ENCODE results near the gene DDX27. TPM values are rescaled to one million over a fixed set of nuclear protein-coding genes. Genes with fewer than 3 reads are reported as not detected.

The DDX27 gene, protein sequence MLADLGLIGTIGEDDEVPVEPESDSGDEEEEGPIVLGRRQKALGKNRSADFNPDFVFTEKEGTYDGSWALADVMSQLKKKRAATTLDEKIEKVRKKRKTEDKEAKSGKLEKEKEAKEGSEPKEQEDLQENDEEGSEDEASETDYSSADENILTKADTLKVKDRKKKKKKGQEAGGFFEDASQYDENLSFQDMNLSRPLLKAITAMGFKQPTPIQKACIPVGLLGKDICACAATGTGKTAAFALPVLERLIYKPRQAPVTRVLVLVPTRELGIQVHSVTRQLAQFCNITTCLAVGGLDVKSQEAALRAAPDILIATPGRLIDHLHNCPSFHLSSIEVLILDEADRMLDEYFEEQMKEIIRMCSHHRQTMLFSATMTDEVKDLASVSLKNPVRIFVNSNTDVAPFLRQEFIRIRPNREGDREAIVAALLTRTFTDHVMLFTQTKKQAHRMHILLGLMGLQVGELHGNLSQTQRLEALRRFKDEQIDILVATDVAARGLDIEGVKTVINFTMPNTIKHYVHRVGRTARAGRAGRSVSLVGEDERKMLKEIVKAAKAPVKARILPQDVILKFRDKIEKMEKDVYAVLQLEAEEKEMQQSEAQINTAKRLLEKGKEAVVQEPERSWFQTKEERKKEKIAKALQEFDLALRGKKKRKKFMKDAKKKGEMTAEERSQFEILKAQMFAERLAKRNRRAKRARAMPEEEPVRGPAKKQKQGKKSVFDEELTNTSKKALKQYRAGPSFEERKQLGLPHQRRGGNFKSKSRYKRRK
- 14.6 TPM for total RNA-seq
- long read RNA-seq, transcript DDX27-207 (21 exons, 2,693 nt) = major isoform, 47 of 61 reads
- long read RNA-seq, partial matches to known transcripts = 8 of 61 reads
- long read RNA-seq, other reads (novel, unspliced or antisense) = 6 of 61 reads

DNA sequence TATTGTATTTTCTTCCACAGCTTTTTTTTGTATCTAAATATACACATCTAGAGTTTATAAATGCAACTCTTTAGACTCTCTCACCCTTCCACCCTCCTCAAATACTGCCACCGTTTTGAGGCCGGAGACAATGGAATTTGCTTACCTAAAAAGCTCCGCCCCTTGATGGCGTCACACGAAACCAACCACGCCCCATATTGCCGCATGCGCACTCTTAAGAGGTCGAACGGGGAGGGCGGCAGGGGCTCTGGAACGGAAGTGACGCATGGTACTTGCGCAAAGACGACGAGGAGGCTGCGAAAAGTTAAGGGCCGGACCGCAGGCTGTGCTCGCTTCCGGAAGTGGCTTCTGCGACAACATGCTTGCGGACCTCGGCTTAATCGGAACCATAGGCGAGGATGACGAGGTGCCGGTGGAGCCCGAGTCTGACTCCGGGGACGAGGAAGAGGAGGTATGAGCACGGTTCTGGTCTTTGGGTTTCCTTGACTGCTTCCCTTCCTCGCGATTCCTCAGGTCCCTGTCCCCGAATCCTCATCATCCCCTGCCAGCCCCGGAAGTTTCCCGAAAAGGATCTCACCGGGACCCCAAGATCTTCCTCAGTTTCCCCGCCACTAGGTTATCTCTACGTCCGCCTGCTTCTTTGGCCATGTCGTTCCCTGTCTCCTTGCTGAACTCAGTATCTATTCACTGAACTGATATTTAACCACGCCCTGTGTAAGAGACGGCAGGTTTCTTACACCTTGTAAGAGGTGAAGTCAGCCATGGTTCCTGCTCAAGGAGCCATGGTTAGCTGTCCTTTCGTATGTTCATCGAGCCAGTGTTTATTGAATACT is at the start of gene DDX27:
TSS of gene DDX27 (plus strand) at position 326 of the 833 bp plus-strand sequence. CDS start at position 359, 33 bp downstream.
- H3K27me3 ChIP-seq (ENCODE audit: low read depth) = no peaks in the 10 kb centered on the region
- H3K27ac ChIP-seq (replicated peaks) = peak within 1 kb of the TSS; percentile 90
- H3K4me3 ChIP-seq = peak within 1 kb of the TSS; percentile 89
- H3K9me3 ChIP-seq (replicated peaks) = no peaks in the 10 kb centered on the region
- peak; percentile 96 for DNase-seq
- TF ChIP-seq, protein P1, sequence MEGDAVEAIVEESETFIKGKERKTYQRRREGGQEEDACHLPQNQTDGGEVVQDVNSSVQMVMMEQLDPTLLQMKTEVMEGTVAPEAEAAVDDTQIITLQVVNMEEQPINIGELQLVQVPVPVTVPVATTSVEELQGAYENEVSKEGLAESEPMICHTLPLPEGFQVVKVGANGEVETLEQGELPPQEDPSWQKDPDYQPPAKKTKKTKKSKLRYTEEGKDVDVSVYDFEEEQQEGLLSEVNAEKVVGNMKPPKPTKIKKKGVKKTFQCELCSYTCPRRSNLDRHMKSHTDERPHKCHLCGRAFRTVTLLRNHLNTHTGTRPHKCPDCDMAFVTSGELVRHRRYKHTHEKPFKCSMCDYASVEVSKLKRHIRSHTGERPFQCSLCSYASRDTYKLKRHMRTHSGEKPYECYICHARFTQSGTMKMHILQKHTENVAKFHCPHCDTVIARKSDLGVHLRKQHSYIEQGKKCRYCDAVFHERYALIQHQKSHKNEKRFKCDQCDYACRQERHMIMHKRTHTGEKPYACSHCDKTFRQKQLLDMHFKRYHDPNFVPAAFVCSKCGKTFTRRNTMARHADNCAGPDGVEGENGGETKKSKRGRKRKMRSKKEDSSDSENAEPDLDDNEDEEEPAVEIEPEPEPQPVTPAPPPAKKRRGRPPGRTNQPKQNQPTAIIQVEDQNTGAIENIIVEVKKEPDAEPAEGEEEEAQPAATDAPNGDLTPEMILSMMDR (IDR thresholded peaks at IDR 0.05; ENCODE audit: borderline replicate concordance) = no peak
- peaks cover 32% of the 10 kb centered on the region for H3K36me3 ChIP-seq
- H3K4me1 ChIP-seq = peaks cover 20% of the 10 kb centered on the region
- intact Hi-C loops (cut with micrococcal nuclease) = no loop called here

DNA sequence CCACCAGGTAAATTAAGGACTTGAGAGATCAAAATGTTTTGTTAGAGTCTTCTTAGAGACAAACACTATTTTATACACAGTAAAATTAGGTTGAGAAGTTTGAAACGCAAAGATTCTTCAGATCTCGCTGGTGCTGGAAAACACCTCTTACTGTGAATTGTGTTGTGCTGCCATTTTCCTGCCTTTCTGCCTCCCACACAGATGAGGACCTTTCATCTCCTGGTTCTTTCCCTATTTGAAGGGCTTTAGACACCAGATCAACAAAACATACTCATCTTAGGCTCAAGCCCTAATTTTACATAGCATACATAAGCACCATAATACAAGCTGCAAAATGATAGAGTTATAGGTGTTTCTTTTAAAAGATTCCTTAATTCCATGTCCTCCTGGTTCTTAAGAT is 49.7 kb upstream of the DDX27 start:
- no peak overlapping the region for H3K27ac ChIP-seq (replicated peaks)
- no peaks in the 10 kb centered on the region for H3K9me3 ChIP-seq (replicated peaks)
- H3K36me3 ChIP-seq = peaks cover 10% of the 10 kb centered on the region
- no peak overlapping the region for H3K4me3 ChIP-seq
- intact Hi-C loops (cut with micrococcal nuclease) = no loop called here
- H3K4me1 ChIP-seq = peaks cover 42% of the 10 kb centered on the region
- DNase-seq = no peak
- no peaks in the 10 kb centered on the region for H3K27me3 ChIP-seq (ENCODE audit: low read depth)
- TF ChIP-seq, protein P1 (IDR thresholded peaks at IDR 0.05; ENCODE audit: borderline replicate concordance) = no peak

DNA sequence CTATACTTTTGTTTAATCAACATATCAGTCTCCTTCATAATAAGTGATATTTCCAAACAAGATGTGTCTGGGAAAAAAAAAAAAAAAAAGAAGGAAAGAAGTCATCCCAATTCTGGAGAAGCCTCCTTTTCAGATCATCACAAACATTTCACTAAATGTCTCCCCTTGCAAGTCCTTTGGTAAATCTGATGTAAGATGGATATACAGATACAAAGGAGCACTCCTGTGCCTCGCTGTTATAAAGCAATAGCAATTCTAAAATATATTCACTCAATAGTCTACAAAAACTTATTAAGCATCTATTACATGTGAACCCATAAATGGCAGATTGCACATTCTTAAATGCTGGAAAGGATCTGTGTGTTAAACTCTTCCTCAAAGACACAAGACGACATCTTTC is 48.5 kb upstream of the DDX27 start:
- Histone ChIP-seq H3K9me3 (replicated peaks) (no peaks in the 10 kb centered on the region), H3K27ac (replicated peaks) (no peak overlapping the region), H3K36me3 (no peaks in the 10 kb centered on the region), H3K27me3 (ENCODE audit: low read depth) (no peaks in the 10 kb centered on the region), H3K4me1 (peaks cover 42% of the 10 kb centered on the region), H3K4me3 (no peak overlapping the region)
- TF ChIP-seq, protein P1 (IDR thresholded peaks at IDR 0.05; ENCODE audit: borderline replicate concordance) = no peak
- intact Hi-C loops (cut with micrococcal nuclease) = no loop called here
- no peak for DNase-seq

DNA sequence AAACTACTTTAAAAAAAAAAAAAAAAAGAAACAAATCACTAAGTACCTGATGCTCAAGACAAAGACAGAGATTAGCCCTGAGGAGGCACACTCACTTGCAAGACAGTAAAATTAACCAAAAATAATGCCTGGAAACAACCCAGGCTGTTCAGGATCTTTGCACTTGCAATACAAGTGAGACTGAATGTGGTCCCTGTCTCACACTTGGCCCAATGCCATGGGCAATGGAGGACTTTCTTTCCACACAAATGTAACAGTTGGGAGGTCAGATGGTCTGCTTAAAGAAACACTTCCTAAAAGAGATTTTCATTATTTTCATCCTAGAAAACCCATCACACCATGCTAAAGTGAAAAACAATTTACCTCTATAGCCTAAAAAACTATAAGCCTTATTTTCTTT is 47.3 kb upstream of the DDX27 start:
- H3K36me3 ChIP-seq = no peaks in the 10 kb centered on the region
- TF ChIP-seq, protein P1 (IDR thresholded peaks at IDR 0.05; ENCODE audit: borderline replicate concordance) = no peak
- no peaks in the 10 kb centered on the region for H3K27me3 ChIP-seq (ENCODE audit: low read depth)
- no peak overlapping the region for H3K27ac ChIP-seq (replicated peaks)
- no peaks in the 10 kb centered on the region for H3K9me3 ChIP-seq (replicated peaks)
- no peak for DNase-seq
- H3K4me1 ChIP-seq = peaks cover 34% of the 10 kb centered on the region
- intact Hi-C loops (cut with micrococcal nuclease) = no loop called here
- no peak overlapping the region for H3K4me3 ChIP-seq

DNA sequence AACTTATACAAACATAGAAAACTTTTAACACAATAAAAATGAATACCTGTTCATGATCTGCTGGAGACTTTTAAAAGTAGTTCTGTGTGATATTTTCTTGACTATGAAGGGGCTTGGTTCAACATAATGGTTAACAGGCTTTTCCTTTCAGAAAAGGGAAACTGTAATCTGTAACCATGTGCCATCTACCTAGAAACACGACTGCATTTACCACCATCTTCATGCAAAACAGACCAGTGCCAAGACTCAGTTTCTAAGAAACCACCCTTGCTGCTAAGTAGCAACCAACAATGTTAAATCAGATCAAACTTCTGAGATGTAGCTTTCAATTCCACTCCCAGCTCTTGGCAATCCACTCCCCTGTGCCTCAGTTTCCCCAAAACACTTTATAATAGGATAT is 46.8 kb upstream of the DDX27 start:
- Histone ChIP-seq H3K9me3 (replicated peaks) (no peaks in the 10 kb centered on the region), H3K36me3 (no peaks in the 10 kb centered on the region)
- no peak for DNase-seq

More for the DNA sequence above, 46.8 kb upstream of the DDX27 start:
- Histone ChIP-seq H3K4me3 (no peak overlapping the region), H3K27ac (replicated peaks) (no peak overlapping the region), H3K4me1 (peaks cover 29% of the 10 kb centered on the region), H3K27me3 (ENCODE audit: low read depth) (no peaks in the 10 kb centered on the region)
- TF ChIP-seq, protein P1 (IDR thresholded peaks at IDR 0.05; ENCODE audit: borderline replicate concordance) = no peak
- intact Hi-C loops (cut with micrococcal nuclease) = no loop called here
